BE2C (cell line): Measurements from ENCODE around the gene GPR55.

Experiments
- DNase-seq: peaks from one replicate; pipeline ENCODE4 v3.0.0-alpha.2; 2020
- H3K27me3 ChIP-seq: fragments of 250-450 bp; sonication (Bioruptor Pico); 2 replicates; pipeline ENCODE4 v1.5.1; 2020; ENCODE audit warnings: mild to moderate bottlenecking
- H3K36me3 ChIP-seq: fragments of 250-450 bp; sonication (Bioruptor Pico); 2 replicates; pipeline ENCODE4 v1.5.1; 2020; ENCODE audit warnings: mild to moderate bottlenecking
- H3K4me1 ChIP-seq: fragments of 250-450 bp; sonication (Bioruptor Pico); 2 replicates; pipeline ENCODE4 v1.5.1; 2020
- H3K4me3 ChIP-seq: 2 replicates; pipeline ENCODE4 v1.5.1; 2011; ENCODE audit warnings: low read depth, low read length
- H3K9me3 ChIP-seq: fragments of 250-450 bp; sonication (Bioruptor Pico); 2 replicates; pipeline ENCODE4 v1.5.1; 2020
- CTCF ChIP-seq: IDR thresholded peaks from 2 replicates; pipeline ENCODE4 v1.5.1; 2012; ENCODE audit warnings: mild to moderate bottlenecking, low read depth, low read length

GPR55 gene

DNA sequence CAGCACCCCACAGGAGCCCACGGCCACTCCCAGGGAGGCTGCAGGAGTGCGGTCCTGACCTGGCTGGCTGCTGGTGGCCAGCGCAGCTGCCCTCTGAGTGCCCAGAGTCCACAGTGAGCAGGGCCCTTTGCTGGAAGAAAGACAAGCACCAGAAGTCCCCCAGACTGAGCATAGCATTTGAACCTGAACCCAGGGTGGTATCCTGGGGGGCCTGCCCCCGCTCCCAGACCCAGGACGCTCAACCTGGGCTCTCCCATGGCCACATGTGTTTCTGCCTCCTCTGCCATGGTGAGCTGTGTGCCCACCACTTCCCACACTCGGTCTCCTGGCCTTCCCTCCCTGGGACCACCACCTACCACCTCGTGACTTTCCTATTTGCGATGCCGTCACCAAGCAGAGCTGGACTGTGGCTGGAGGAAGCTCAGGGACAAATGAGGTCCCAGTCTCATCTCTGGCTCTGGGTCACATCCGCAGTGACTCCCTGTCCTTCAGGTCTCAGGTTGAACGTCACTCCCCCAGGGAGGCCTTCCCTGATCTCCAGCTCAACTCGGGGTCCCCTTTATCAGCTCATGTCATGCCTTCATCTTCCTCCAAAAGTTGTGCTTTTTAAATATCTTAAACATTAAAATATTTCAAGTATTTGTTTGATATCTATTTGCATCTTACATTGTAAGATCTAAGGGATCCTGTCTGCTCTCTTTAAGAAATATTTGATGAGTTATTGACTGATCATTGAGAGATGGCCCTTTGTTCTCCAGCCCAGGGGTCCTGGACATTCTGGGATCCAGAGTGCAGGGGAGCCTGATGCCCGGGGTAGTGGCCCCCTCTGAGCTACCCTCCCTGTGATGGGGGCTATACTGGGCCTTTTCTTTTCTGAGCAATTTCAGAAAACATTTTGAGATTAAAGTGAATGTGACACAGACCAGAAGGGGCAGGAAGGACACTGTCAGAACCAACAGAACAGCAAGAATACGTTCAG is 16.4 kb upstream of the GPR55 start:
- Histone ChIP-seq H3K27me3 (no peaks in the 10 kb centered on the region), H3K9me3 (no peaks in the 10 kb centered on the region), H3K4me1 (no peaks in the 10 kb centered on the region), H3K4me3 (no peak overlapping the region), H3K36me3 (no peaks in the 10 kb centered on the region)
- no peak for DNase-seq
- no peak for TF ChIP-seq CTCF

DNA sequence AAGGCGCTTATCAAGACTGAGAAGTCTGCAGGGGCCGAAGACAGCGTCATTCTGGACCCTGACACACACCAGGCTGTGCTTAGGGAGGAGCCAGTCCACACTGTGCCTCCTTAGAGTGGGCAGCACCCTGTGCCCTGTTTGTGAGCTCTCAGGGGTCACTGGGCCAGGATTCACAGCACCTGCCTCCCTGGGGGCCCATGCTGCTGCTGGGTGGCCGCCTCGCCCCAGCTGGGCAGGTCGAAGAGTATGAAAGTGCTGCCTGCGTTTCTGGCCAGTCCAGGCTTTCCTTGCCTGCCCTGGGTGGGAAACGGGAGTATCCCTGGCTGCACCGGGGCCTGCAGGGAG is 15.4 kb upstream of the GPR55 start:
- no peak for TF ChIP-seq CTCF
- no peaks in the 10 kb centered on the region for H3K36me3 ChIP-seq
- H3K27me3 ChIP-seq: no peaks in the 10 kb centered on the region
- H3K4me3 ChIP-seq: no peak overlapping the region
- no peaks in the 10 kb centered on the region for H3K9me3 ChIP-seq
- no peaks in the 10 kb centered on the region for H3K4me1 ChIP-seq
- DNase-seq: no peak

DNA sequence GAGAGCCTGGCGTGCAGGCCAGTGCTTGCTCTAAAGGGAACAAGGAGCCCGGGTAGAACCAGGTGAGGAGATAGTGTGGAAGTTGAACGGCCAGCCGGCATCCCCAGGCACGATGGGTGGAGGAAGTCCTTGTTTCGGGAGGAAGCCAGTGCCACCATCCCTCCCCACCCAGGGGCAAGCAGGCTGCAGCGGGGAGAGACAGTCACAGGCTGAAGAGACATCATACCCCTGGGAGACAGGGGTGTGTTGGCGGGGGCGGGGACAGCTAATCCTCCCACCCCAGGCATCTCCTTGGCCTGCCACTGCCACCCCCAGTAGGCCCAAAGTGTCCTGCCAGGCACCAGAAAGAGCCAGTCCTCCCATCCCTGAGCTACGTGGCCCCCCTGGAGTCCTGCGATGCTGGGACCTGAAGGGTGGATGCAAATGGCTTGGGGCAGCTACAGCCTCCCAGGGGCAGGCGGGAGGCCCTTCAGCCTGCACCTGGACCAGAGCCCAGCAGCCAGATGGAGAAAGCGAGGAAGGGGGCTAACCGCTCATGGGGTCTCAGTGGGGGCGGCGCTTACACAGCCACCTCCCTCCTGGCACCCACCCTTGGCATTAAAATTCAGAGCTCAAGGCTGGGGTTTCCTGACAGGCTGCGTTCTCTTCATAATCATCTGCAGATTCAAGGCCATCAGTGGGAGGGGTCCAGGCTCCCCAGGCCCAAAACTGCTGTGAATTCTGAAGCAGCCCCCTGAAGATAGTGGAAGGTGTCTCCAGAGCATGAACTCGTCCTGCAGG is 14.8 kb upstream of the GPR55 start:
- Histone ChIP-seq H3K27me3 (no peaks in the 10 kb centered on the region), H3K36me3 (no peaks in the 10 kb centered on the region), H3K4me3 (no peak overlapping the region), H3K4me1 (no peaks in the 10 kb centered on the region), H3K9me3 (no peaks in the 10 kb centered on the region)
- no peak for TF ChIP-seq CTCF
- no peak for DNase-seq

GRCh38 chr2:230939066-230939591 is 14.1 kb upstream of the GPR55 start:
- DNase-seq: no peak
- no peaks in the 10 kb centered on the region for H3K27me3 ChIP-seq

DNA sequence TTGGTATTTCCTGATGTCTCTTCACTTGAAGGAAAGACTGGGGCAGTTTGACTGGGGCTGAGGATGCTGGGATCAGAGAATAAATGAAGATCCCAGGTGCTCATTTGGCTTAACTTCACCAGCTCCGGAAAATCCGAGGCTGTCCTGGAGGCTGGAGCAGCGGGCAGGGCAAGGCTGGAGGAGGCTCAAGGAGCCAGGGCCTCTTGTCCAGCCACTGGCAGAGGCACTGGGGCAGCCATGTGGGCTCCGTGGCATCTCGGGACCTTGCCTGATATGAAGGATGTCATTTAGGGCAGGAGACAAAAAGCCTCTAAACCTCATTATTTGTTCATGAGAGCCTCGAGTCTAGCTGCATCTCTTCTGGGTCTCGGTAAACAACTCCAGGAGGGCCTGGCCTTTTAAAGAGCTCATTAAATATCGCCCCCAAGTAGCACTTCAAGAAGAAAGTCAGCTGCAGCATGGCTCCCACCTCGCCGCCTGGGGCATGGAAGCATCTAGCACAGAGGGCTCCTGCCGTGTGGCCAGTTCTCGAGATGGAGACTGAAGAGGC is 13.5 kb upstream of the GPR55 start:
- H3K27me3 ChIP-seq: no peaks in the 10 kb centered on the region
- DNase-seq: no peak
- no peaks in the 10 kb centered on the region for H3K4me1 ChIP-seq
- H3K36me3 ChIP-seq: no peaks in the 10 kb centered on the region
- no peak overlapping the region for H3K4me3 ChIP-seq
- no peaks in the 10 kb centered on the region for H3K9me3 ChIP-seq
- no peak for TF ChIP-seq CTCF

More at GRCh38 chr2:230939066-230939591, 14.1 kb upstream of the GPR55 start:
- Histone ChIP-seq H3K36me3 (no peaks in the 10 kb centered on the region), H3K4me1 (no peaks in the 10 kb centered on the region), H3K4me3 (no peak overlapping the region), H3K9me3 (no peaks in the 10 kb centered on the region)
- no peak for TF ChIP-seq CTCF
